Measurements from ENCODE around the gene TDO2.

DNA sequence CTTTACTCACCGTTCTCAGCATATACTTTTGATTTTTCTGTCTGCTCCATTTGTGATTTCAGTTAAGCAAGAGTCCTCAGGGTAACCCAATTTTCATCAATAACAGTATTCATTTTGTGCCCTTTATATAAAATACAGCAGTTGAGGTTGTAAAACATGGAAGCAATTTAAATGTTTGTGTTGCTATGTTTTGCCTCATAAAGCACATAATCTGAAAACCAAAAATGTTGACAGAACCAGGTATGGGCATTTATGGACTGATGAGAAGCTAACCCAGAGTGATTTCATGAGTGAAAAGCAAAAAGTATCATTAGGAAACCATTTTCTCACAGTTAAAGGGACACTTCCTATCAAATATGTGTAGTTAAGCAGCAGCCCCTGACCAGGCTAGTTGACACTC, 37.3 kb upstream of the TDO2 start, which contains the start of gene ASIC5:
- TF ChIP-seq, protein P1, sequence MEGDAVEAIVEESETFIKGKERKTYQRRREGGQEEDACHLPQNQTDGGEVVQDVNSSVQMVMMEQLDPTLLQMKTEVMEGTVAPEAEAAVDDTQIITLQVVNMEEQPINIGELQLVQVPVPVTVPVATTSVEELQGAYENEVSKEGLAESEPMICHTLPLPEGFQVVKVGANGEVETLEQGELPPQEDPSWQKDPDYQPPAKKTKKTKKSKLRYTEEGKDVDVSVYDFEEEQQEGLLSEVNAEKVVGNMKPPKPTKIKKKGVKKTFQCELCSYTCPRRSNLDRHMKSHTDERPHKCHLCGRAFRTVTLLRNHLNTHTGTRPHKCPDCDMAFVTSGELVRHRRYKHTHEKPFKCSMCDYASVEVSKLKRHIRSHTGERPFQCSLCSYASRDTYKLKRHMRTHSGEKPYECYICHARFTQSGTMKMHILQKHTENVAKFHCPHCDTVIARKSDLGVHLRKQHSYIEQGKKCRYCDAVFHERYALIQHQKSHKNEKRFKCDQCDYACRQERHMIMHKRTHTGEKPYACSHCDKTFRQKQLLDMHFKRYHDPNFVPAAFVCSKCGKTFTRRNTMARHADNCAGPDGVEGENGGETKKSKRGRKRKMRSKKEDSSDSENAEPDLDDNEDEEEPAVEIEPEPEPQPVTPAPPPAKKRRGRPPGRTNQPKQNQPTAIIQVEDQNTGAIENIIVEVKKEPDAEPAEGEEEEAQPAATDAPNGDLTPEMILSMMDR (conservative IDR thresholded peaks at IDR 0.05): no peak
- no peak for TF ChIP-seq ZFX (IDR thresholded peaks at IDR 0.05)
